Measurements from ENCODE around the gene MMP2.

GRCh38 chr16:55444754-55445485 is 34.1 kb upstream of the MMP2 start:
- no peak for TF ChIP-seq ZBTB8A (tag by site-specific recombination; IDR thresholded peaks at IDR 0.05)
- TF ChIP-seq CTCF (tag by site-specific recombination; IDR thresholded peaks at IDR 0.05), result no peak
- no peak for TF ChIP-seq KLF9 (tag by site-specific recombination; IDR thresholded peaks at IDR 0.05; ENCODE audit: low read depth)
- no peak for TF ChIP-seq ZBTB1 (tag by site-specific recombination; IDR thresholded peaks at IDR 0.05)
- TF ChIP-seq ZBTB26 (tag by site-specific recombination; optimal IDR thresholded peaks at IDR 0.05), result no peak
- no peak for TF ChIP-seq ZNF404 (tag by site-specific recombination; IDR thresholded peaks at IDR 0.05)
- TF ChIP-seq ZNF830 (tag by site-specific recombination; IDR thresholded peaks at IDR 0.05; ENCODE audit: low read depth), result no peak
- no peak for TF ChIP-seq ZNF530 (tag by site-specific recombination; IDR thresholded peaks at IDR 0.05; ENCODE audit: low read depth)
- TF ChIP-seq REST (tag by site-specific recombination; IDR thresholded peaks at IDR 0.05), result no peak
- TF ChIP-seq SP7 (tag by site-specific recombination; IDR thresholded peaks at IDR 0.05), result no peak
- no peak for TF ChIP-seq ZNF24 (tag by site-specific recombination; IDR thresholded peaks at IDR 0.05)
- no peak for TF ChIP-seq PBX3 (CRISPR knock-in tag; IDR thresholded peaks at IDR 0.05)
- TF ChIP-seq, protein P1, sequence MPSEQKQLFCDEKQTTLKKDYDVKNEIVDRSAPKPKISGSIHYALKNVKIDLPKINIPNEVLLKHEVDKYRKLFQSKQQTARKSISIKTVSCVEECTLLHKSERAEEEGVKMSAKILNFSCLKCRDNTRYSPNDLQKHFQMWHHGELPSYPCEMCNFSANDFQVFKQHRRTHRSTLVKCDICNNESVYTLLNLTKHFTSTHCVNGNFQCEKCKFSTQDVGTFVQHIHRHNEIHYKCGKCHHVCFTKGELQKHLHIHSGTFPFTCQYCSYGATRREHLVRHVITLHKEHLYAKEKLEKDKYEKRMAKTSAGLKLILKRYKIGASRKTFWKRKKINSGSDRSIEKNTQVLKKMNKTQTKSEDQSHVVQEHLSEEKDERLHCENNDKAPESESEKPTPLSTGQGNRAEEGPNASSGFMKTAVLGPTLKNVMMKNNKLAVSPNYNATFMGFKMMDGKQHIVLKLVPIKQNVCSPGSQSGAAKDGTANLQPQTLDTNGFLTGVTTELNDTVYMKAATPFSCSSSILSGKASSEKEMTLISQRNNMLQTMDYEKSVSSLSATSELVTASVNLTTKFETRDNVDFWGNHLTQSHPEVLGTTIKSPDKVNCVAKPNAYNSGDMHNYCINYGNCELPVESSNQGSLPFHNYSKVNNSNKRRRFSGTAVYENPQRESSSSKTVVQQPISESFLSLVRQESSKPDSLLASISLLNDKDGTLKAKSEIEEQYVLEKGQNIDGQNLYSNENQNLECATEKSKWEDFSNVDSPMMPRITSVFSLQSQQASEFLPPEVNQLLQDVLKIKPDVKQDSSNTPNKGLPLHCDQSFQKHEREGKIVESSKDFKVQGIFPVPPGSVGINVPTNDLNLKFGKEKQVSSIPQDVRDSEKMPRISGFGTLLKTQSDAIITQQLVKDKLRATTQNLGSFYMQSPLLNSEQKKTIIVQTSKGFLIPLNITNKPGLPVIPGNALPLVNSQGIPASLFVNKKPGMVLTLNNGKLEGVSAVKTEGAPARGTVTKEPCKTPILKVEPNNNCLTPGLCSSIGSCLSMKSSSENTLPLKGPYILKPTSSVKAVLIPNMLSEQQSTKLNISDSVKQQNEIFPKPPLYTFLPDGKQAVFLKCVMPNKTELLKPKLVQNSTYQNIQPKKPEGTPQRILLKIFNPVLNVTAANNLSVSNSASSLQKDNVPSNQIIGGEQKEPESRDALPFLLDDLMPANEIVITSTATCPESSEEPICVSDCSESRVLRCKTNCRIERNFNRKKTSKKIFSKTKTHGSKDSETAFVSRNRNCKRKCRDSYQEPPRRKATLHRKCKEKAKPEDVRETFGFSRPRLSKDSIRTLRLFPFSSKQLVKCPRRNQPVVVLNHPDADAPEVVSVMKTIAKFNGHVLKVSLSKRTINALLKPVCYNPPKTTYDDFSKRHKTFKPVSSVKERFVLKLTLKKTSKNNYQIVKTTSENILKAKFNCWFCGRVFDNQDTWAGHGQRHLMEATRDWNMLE (tag by site-specific recombination; conservative IDR thresholded peaks at IDR 0.05; ENCODE audit: low read depth), result no peak
- TF ChIP-seq GLI4 (tag by site-specific recombination; IDR thresholded peaks at IDR 0.05), result no peak

Measured in HEK293 (cell line).